Activated T-cell treated with anti-CD3 and anti-CD28 coated beads, Interleukin-2, amount 50 U/mL, for 24 hours (primary cell): ENCODE measurements around the gene NKX6-1.

ENCODE experiments used
- DNase-seq: peaks from one replicate; pipeline ENCODE4 v3.0.0-alpha.2; 2020
- H3K27ac Mint-ChIP-seq: 2 replicates; pipeline ENCODE4 v1.8.0; 2020; ENCODE audit warnings: mild to moderate bottlenecking, mixed read lengths
- H3K27me3 Mint-ChIP-seq: 2 replicates; pipeline ENCODE4 v1.8.0; 2020; ENCODE audit warnings: mixed read lengths
- H3K36me3 Mint-ChIP-seq: 2 replicates; pipeline ENCODE4 v1.8.0; 2020; ENCODE audit warnings: low read depth, mixed read lengths
- H3K4me1 Mint-ChIP-seq: 2 replicates; pipeline ENCODE4 v1.8.0; 2020; ENCODE audit warnings: low read depth, mixed read lengths
- H3K4me3 Mint-ChIP-seq: 2 replicates; pipeline ENCODE4 v1.8.0; 2020; ENCODE audit warnings: mild to moderate bottlenecking, moderate library complexity, mixed read lengths
- H3K9me3 Mint-ChIP-seq: 2 replicates; pipeline ENCODE4 v1.8.0; 2020; ENCODE audit warnings: mixed read lengths

NKX6-1 gene

GRCh38 chr4:84474107-84474506 lies 25.0 kb downstream of the NKX6-1 start:
- H3K27ac Mint-ChIP-seq = no peak overlapping the region
- H3K4me1 Mint-ChIP-seq = no peaks in the 10 kb centered on the region
- no peaks in the 10 kb centered on the region for H3K9me3 Mint-ChIP-seq
- H3K36me3 Mint-ChIP-seq = no peaks in the 10 kb centered on the region
- no peak for DNase-seq
- no peak overlapping the region for H3K4me3 Mint-ChIP-seq
- H3K27me3 Mint-ChIP-seq = peaks cover 26% of the 10 kb centered on the region

DNA sequence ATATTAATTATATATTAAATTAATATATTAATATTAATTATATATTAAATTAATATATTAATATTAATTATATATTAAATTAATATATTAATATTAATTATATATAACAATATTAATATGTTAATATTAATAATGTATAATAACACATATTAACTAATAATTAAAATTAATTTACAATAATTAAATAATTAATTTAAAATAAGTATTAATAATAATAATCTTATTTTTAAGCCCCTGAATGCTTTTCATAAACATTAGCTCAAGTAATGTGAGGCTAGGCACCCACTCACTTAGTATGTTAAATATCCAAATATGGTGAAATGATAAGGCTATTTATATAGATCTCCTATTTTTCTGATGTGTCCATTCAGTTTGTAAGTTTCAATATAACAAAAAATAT lies 26.9 kb downstream of the NKX6-1 start:
- DNase-seq = no peak
- H3K36me3 Mint-ChIP-seq = no peaks in the 10 kb centered on the region
- no peaks in the 10 kb centered on the region for H3K4me1 Mint-ChIP-seq
- no peak overlapping the region for H3K27ac Mint-ChIP-seq
- no peaks in the 10 kb centered on the region for H3K9me3 Mint-ChIP-seq
- no peak overlapping the region for H3K4me3 Mint-ChIP-seq
- peaks cover 21% of the 10 kb centered on the region for H3K27me3 Mint-ChIP-seq

DNA sequence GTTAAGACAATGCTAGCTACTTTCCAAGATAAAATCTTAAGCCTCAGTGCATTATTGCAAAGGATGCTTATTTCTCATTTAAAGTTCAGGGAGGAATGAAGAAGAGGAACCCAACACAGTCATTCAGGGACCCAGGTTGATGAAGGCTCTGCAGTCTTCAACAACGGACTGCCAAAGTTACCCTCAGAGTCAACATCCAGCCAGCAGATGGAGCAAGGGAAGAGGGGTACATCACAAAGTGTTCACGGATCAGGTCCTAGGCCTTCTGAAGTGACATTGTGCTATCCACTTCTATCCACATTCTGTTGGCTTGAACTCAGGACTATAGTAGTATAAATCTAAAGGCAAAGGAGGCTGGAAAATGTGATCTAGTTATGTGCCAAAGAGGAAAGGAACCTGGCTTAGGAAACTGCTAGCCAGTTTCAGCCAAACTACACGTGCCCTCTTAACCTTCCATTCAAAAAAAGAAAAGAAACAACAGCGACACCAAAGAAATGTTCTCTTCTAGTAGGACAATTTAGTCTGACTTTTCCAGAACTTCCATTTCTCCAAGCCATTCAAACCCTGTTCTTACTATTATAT lies 28.8 kb downstream of the NKX6-1 start:
- H3K4me1 Mint-ChIP-seq = no peaks in the 10 kb centered on the region
- DNase-seq = no peak
- no peak overlapping the region for H3K27ac Mint-ChIP-seq
- H3K27me3 Mint-ChIP-seq = peaks cover 11% of the 10 kb centered on the region
- no peaks in the 10 kb centered on the region for H3K36me3 Mint-ChIP-seq
- H3K4me3 Mint-ChIP-seq = no peak overlapping the region
- no peaks in the 10 kb centered on the region for H3K9me3 Mint-ChIP-seq

- no peak overlapping the region for H3K4me3 Mint-ChIP-seq
- no peaks in the 10 kb centered on the region for H3K36me3 Mint-ChIP-seq
- H3K4me1 Mint-ChIP-seq = no peaks in the 10 kb centered on the region
- peaks cover 5% of the 10 kb centered on the region for H3K9me3 Mint-ChIP-seq
- DNase-seq = no peak
- no peak overlapping the region for H3K27ac Mint-ChIP-seq
- peaks cover 14% of the 10 kb centered on the region for H3K27me3 Mint-ChIP-seq
Observed at GRCh38 chr4:84467601-84468000, 31.5 kb downstream of the NKX6-1 start.

GRCh38 chr4:84459783-84460182 lies 39.3 kb downstream of the NKX6-1 start:
- no peak overlapping the region for H3K27ac Mint-ChIP-seq
- H3K4me1 Mint-ChIP-seq = no peaks in the 10 kb centered on the region
- no peak overlapping the region for H3K4me3 Mint-ChIP-seq
- H3K27me3 Mint-ChIP-seq = peaks cover 22% of the 10 kb centered on the region
- no peak for DNase-seq
- H3K36me3 Mint-ChIP-seq = no peaks in the 10 kb centered on the region
- H3K9me3 Mint-ChIP-seq = peaks cover 5% of the 10 kb centered on the region

DNA sequence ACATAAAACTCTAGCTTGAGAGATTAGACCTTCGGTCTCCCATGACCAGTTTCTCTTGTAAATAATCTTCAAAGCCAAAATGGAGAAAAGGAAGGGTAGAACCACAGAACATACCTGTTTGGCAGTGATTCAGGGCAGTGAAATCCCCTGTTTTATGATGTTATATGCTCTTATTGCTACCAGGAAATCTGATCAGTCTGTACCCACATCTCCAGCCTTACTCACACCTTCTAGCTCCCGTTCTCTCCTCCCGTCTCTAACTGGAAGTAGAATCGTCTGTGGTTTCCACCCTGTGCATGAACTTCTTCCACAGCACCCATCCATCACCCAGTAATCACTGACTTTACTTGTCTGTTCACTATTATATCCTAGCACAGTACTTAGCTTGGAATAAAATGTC lies 42.9 kb downstream of the NKX6-1 start:
- Mint-ChIP-seq H3K4me1 (no peaks in the 10 kb centered on the region), H3K27me3 (peaks cover 26% of the 10 kb centered on the region), H3K4me3 (no peak overlapping the region)

GRCh38 chr4:84455697-84456096 lies 43.4 kb downstream of the NKX6-1 start:
- Mint-ChIP-seq H3K4me3 (no peak overlapping the region), H3K4me1 (no peaks in the 10 kb centered on the region)

More for the DNA sequence above, 42.9 kb downstream of the NKX6-1 start:
- no peaks in the 10 kb centered on the region for H3K9me3 Mint-ChIP-seq
- H3K36me3 Mint-ChIP-seq = no peaks in the 10 kb centered on the region
- H3K27ac Mint-ChIP-seq = no peak overlapping the region
- no peak for DNase-seq

DNA sequence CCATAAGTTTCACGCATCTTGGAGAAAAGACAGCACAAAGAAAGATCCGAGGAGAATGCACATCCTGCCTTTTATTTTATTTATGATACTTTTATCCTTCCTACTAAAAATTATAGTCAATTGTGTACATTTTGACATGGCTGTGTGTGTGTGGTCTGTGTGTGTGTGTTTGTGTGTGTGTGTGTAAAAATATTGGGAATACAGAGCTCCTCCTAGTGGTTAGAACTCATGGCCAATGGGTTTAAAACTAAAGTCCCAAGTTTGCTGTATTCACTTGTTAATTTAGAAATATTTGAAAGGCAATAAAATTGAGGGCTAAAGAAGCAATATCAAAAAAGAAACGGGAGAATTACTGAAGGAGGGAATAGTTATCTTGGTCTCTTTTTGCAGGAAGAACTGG lies 47.5 kb downstream of the NKX6-1 start:
- Mint-ChIP-seq H3K4me1 (no peaks in the 10 kb centered on the region), H3K27ac (no peak overlapping the region), H3K9me3 (no peaks in the 10 kb centered on the region), H3K36me3 (no peaks in the 10 kb centered on the region), H3K27me3 (peaks cover 24% of the 10 kb centered on the region), H3K4me3 (no peak overlapping the region)
- DNase-seq = no peak

More at GRCh38 chr4:84455697-84456096, 43.4 kb downstream of the NKX6-1 start:
- Mint-ChIP-seq H3K36me3 (no peaks in the 10 kb centered on the region), H3K9me3 (no peaks in the 10 kb centered on the region), H3K27me3 (peaks cover 26% of the 10 kb centered on the region), H3K27ac (no peak overlapping the region)
- DNase-seq = no peak

GRCh38 chr4:84443523-84443922 lies 55.6 kb downstream of the NKX6-1 start:
- Mint-ChIP-seq H3K9me3 (no peaks in the 10 kb centered on the region), H3K27me3 (peaks cover 10% of the 10 kb centered on the region), H3K4me1 (no peaks in the 10 kb centered on the region), H3K4me3 (no peak overlapping the region), H3K36me3 (no peaks in the 10 kb centered on the region), H3K27ac (no peak overlapping the region)
- no peak for DNase-seq

GRCh38 chr4:84442778-84443177 lies 56.3 kb downstream of the NKX6-1 start:
- no peak overlapping the region for H3K27ac Mint-ChIP-seq
- no peaks in the 10 kb centered on the region for H3K4me1 Mint-ChIP-seq
- peaks cover 5% of the 10 kb centered on the region for H3K27me3 Mint-ChIP-seq
- H3K4me3 Mint-ChIP-seq = no peak overlapping the region
- H3K36me3 Mint-ChIP-seq = no peaks in the 10 kb centered on the region
- H3K9me3 Mint-ChIP-seq = no peaks in the 10 kb centered on the region
- no peak for DNase-seq
